Neural crest cell (in vitro differentiated cells): ENCODE measurements around the gene ARHGEF18. TPM values are rescaled to one million over a fixed set of nuclear protein-coding genes. Genes with fewer than 3 reads are reported as not detected.
"Not testable (repeated sequence)": the region's sequence is repeated elsewhere in the genome, so short reads cannot be mapped to it uniquely, and the experiment has no call there.

ENCODE experiments used
- DNase-seq: peaks from one replicate; pipeline ENCODE4 v3.0.0; 2021; ENCODE audit warnings: low read depth, mixed read lengths, low spot score
- H3K27ac Mint-ChIP-seq: one replicate; pipeline ENCODE4 v1.8.0; 2021; ENCODE audit warnings: mild to moderate bottlenecking, mixed read lengths; ENCODE audit not compliant: unreplicated experiment
- H3K27me3 Mint-ChIP-seq: 2 replicates; pipeline ENCODE4 v1.8.0; 2021; ENCODE audit warnings: low read depth, mild to moderate bottlenecking, mixed read lengths
- H3K36me3 Mint-ChIP-seq: 2 replicates; pipeline ENCODE4 v1.8.0; 2021; ENCODE audit warnings: low read depth, mild to moderate bottlenecking, mixed read lengths
- H3K4me1 Mint-ChIP-seq: 2 replicates; pipeline ENCODE4 v1.8.0; 2021; ENCODE audit warnings: mixed read lengths
- H3K4me3 Mint-ChIP-seq: one replicate; pipeline ENCODE4 v1.8.0; 2021; ENCODE audit warnings: mild to moderate bottlenecking, mixed read lengths
- H3K9me3 Mint-ChIP-seq: 2 replicates; pipeline ENCODE4 v1.8.0; 2021; ENCODE audit warnings: mixed read lengths
- CTCF ChIP-seq: fragments of 200-600 bp; sonication (generic); conservative IDR thresholded peaks from 2 replicates; pipeline ENCODE4 v1.5.0; 2021; ENCODE audit warnings: antibody characterized with exemption, mild to moderate bottlenecking
- total RNA-seq: library from RNA; stranded (reverse); gene quantifications from 2 replicates; pipeline ENCODE4 v1.2.1, GENCODE V29; 2021

The ARHGEF18 gene
- total RNA-seq, 1 donor from 2014 or later: 36.5 TPM

GRCh38 chr19:7340959-7341837 lies 7.5 kb upstream of the ARHGEF18 start:
- DNase-seq: peak; percentile 97
- Mint-ChIP-seq H3K4me3 (no peak overlapping the region), H3K36me3 (no peaks in the 10 kb centered on the region), H3K4me1 (no peaks in the 10 kb centered on the region), H3K9me3 (no peaks in the 10 kb centered on the region), H3K27ac (peak overlapping the region; percentile 92), H3K27me3 (peaks cover 19% of the 10 kb centered on the region)
- peak; percentile 98 for TF ChIP-seq CTCF

- H3K4me3 Mint-ChIP-seq: no peak overlapping the region
- peaks cover 19% of the 10 kb centered on the region for H3K27me3 Mint-ChIP-seq
- peak overlapping the region; percentile 71 for H3K27ac Mint-ChIP-seq
- no peak for DNase-seq
- no peaks in the 10 kb centered on the region for H3K4me1 Mint-ChIP-seq
- no peaks in the 10 kb centered on the region for H3K9me3 Mint-ChIP-seq
- no peaks in the 10 kb centered on the region for H3K36me3 Mint-ChIP-seq
- TF ChIP-seq CTCF: no peak
Observed at GRCh38 chr19:7342143-7342542, 6.6 kb upstream of the ARHGEF18 start.

- Mint-ChIP-seq H3K4me1 (no peaks in the 10 kb centered on the region), H3K27ac (no peak overlapping the region), H3K9me3 (no peaks in the 10 kb centered on the region), H3K4me3 (no peak overlapping the region), H3K27me3 (peaks cover 8% of the 10 kb centered on the region), H3K36me3 (no peaks in the 10 kb centered on the region)
- no peak for TF ChIP-seq CTCF
- DNase-seq: no peak
Observed at GRCh38 chr19:7346488-7346971, 2.2 kb upstream of the ARHGEF18 start.

- not testable (repeated sequence) for DNase-seq, H3K27ac Mint-ChIP-seq, H3K9me3 Mint-ChIP-seq, H3K27me3 Mint-ChIP-seq, H3K4me1 Mint-ChIP-seq, H3K36me3 Mint-ChIP-seq, H3K4me3 Mint-ChIP-seq
Observed at GRCh38 chr19:7346997-7347396, 1.7 kb upstream of the ARHGEF18 start.

- no peaks in the 10 kb centered on the region for H3K4me1 Mint-ChIP-seq
- no peak overlapping the region for H3K27ac Mint-ChIP-seq
- H3K4me3 Mint-ChIP-seq: no peak overlapping the region
- no peak for TF ChIP-seq CTCF
- peaks cover 4% of the 10 kb centered on the region for H3K36me3 Mint-ChIP-seq
- peaks cover 5% of the 10 kb centered on the region for H3K9me3 Mint-ChIP-seq
- H3K27me3 Mint-ChIP-seq: peaks cover 9% of the 10 kb centered on the region
- no peak for DNase-seq
Observed at GRCh38 chr19:7349231-7349591, 474 bp downstream of the ARHGEF18 start.
